CD14-positive monocyte (primary cell): ENCODE results near the gene CDK6. TPM values are rescaled to one million over a fixed set of nuclear protein-coding genes. Genes with fewer than 3 reads are reported as not detected.

Source experiments
- DNase-seq, 3 donors: peaks; one replicate each; pipeline ENCODE4 v3.0.0-alpha.2; 2011 to 2022
- H2AFZ ChIP-seq: 2 replicates; pipeline ENCODE4 v1.6.0; 2012; ENCODE audit warnings: mild to moderate bottlenecking, low read depth, low read length, inconsistent platforms; ENCODE audit not compliant: insufficient read depth, poor library complexity, severe bottlenecking
- H3K27ac ChIP-seq, 2 donors: 1 replicate in 1 of 2; 2 replicates in 1 of 2; pipeline ENCODE4 v1.5.1; 2012 to 2013; ENCODE audit warnings: low read length in 2 of 2, control low read depth in 1 of 2, inconsistent platforms in 1 of 2, low read depth in 1 of 2, mild to moderate bottlenecking in 1 of 2
- H3K27me3 ChIP-seq, 2 donors: one replicate each; pipeline versions ENCODE4 v1.6.0 to v1.6.1; 2011 to 2013; ENCODE audit warnings: low read length in 2 of 2; ENCODE audit not compliant: control insufficient read depth in 2 of 2, insufficient read depth in 2 of 2
- H3K36me3 ChIP-seq, 2 donors: replicated peaks in 1 of 2; 1 replicate in 1 of 2; 2 replicates in 1 of 2; pipeline versions ENCODE4 v1.5.1 to v1.6.1; 2012 to 2013; ENCODE audit warnings: low read length in 2 of 2, control low read depth in 1 of 2, inconsistent platforms in 1 of 2, mild to moderate bottlenecking in 1 of 2; ENCODE audit not compliant: insufficient read depth in 2 of 2, control insufficient read depth in 1 of 2
- H3K4me1 ChIP-seq, 2 donors: 1 replicate in 1 of 2; 2 replicates in 1 of 2; pipeline versions ENCODE4 v1.5.1 to v1.6.1; 2012 to 2013; ENCODE audit warnings: low read length in 2 of 2, control low read depth in 1 of 2, inconsistent platforms in 1 of 2, mild to moderate bottlenecking in 1 of 2, moderate library complexity in 1 of 2; ENCODE audit not compliant: insufficient read depth in 2 of 2, control insufficient read depth in 1 of 2
- H3K4me2 ChIP-seq: replicated peaks from 2 replicates; pipeline ENCODE3; 2012; ENCODE audit warnings: low read length, moderate library complexity, mild to moderate bottlenecking; ENCODE audit not compliant: poor library complexity, severe bottlenecking; ENCODE audit errors: extremely low read depth
- H3K4me3 ChIP-seq, 3 experiments: fragments of 200-600 bp in 1 of 3; sonication (generic) in 1 of 3; replicated peaks in 1 of 3; 1 replicate in 2 of 3; 2 replicates in 1 of 3; pipeline ENCODE4 v1.5.1; 2011 to 2013; ENCODE audit warnings: low read length in 3 of 3, mild to moderate bottlenecking in 3 of 3, control low read depth in 2 of 3, low read depth in 2 of 3, inconsistent platforms in 1 of 3, moderate library complexity in 1 of 3
- H3K79me2 ChIP-seq: 2 replicates; pipeline ENCODE4 v1.6.0; 2012; ENCODE audit warnings: mild to moderate bottlenecking, control low read depth, inconsistent platforms, low read length, moderate library complexity; ENCODE audit not compliant: insufficient read depth
- H3K9ac ChIP-seq: 2 replicates; pipeline ENCODE4 v1.6.0; 2017; ENCODE audit warnings: low read length, mild to moderate bottlenecking; ENCODE audit not compliant: insufficient read depth, poor library complexity, severe bottlenecking
- H3K9me3 ChIP-seq, 2 donors: replicated peaks in 1 of 2; 1 replicate in 1 of 2; 2 replicates in 1 of 2; pipeline versions ENCODE4 v1.5.1 to v1.6.1; 2012 to 2013; ENCODE audit warnings: low read length in 2 of 2, control low read depth in 1 of 2; ENCODE audit not compliant: control insufficient read depth in 1 of 2, insufficient read depth in 1 of 2
- H4K20me1 ChIP-seq: 2 replicates; pipeline ENCODE4 v1.6.0; 2012; ENCODE audit warnings: mild to moderate bottlenecking, low read length, control low read depth, moderate library complexity; ENCODE audit not compliant: insufficient read depth
- H3K27ac Mint-ChIP-seq, 7 donors: one replicate each; pipeline ENCODE4 v1.8.0; 2020; ENCODE audit warnings: mild to moderate bottlenecking in 7 of 7, mixed read lengths in 7 of 7, moderate library complexity in 6 of 7, inconsistent platforms in 2 of 7
- H3K27me3 Mint-ChIP-seq, 3 donors: one replicate each; pipeline ENCODE4 v1.8.0; 2021 to 2022; ENCODE audit warnings: low read depth in 3 of 3, mild to moderate bottlenecking in 3 of 3, mixed read lengths in 3 of 3, moderate library complexity in 3 of 3, inconsistent platforms in 1 of 3
- H3K36me3 Mint-ChIP-seq, 2 donors: one replicate each; pipeline ENCODE4 v1.8.0; 2020; ENCODE audit warnings: mixed read lengths in 2 of 2, inconsistent platforms in 1 of 2, mild to moderate bottlenecking in 1 of 2
- H3K4me1 Mint-ChIP-seq: one replicate; pipeline ENCODE4 v1.8.0; 2020; ENCODE audit warnings: mild to moderate bottlenecking, mixed read lengths
- H3K4me3 Mint-ChIP-seq, 2 donors: one replicate each; pipeline ENCODE4 v1.8.0; 2020; ENCODE audit warnings: mild to moderate bottlenecking in 2 of 2, mixed read lengths in 2 of 2, moderate library complexity in 1 of 2
- H3K9me3 Mint-ChIP-seq, 7 donors: one replicate each; pipeline ENCODE4 v1.8.0; 2020 to 2022; ENCODE audit warnings: mixed read lengths in 7 of 7, mild to moderate bottlenecking in 6 of 7, moderate library complexity in 6 of 7, inconsistent platforms in 2 of 7
- CTCF ChIP-seq: fragments of 200-600 bp; IDR thresholded peaks from one replicate; pipeline ENCODE4 v1.8.0; 2022; ENCODE audit warnings: antibody characterized with exemption, mild to moderate bottlenecking
- WGBS: methylation state at CpG from one replicate; pipeline ENCODE4 v1.1.5; 2013; ENCODE audit warnings: missing lambda C conversion rate; ENCODE audit not compliant: insufficient coverage; 5-methylcytosine and 5-hydroxymethylcytosine counted together
- intact Hi-C, 2 donors: fragments of 100-400 bp; cut with micrococcal nuclease; formaldehyde crosslinking; loops; one replicate each; pipeline versions ENCODE4 v1.15.0 to v1.15.1; 2023
- polyA plus RNA-seq, 3 donors: library from polyadenylated mRNA; depleted of rRNA in 1 of 3; unstranded in 2 of 3; stranded (reverse) in 1 of 3; fragments of 300-500 nt in 2 of 3; fragments of >200 nt in 1 of 3; fragmentation: Illumina TruSeq in 2 of 3; gene quantifications; 1 replicate in 2 of 3; 2 replicates in 1 of 3; pipeline ENCODE4 v1.2.3, GENCODE V29; 2012 to 2021

Gene CDK6
- polyA plus RNA-seq, 3 donors = 3.4 to 4.3 (median 3.8) TPM

GRCh38 chr7:92723943-92724342 is 112.4 kb downstream of the CDK6 start:
- peaks cover 23% of the 10 kb centered on the region for H3K4me1 Mint-ChIP-seq
- peak overlapping the region in 1 of 2 donors; percentile 65 for H3K27ac ChIP-seq

DNA sequence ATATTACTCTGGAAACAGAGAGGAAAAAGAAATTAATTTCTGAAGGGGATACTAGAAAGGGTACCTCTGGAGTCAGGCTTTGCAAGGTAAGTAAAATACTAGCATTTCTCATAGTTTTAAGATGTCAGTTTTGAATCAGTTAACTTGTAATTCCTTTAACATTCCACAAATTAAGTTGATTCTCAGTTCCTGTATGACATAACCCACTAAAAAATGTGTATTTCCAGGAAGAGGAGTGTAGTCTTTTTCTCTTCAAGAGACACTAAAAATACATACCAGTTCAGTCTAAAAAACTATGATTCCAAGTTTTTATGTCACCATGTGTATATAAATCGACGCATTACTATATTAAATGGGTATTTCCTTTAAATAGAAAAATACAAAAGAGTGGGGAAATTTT is 113.2 kb downstream of the CDK6 start:
- DNase-seq = no peak
- Histone ChIP-seq H2AFZ (no peak overlapping the region), H3K36me3 (no peaks in the 10 kb centered on the region), H3K4me2 (no peak overlapping the region), H3K4me1 (peaks cover 21 to 31% of the 10 kb centered on the region in 2 donors), H3K9ac (no peak overlapping the region), H4K20me1 (no peaks in the 10 kb centered on the region), H3K4me3 (no peak overlapping the region), H3K79me2 (peaks cover 14% of the 10 kb centered on the region), H3K27me3 (no peaks in the 10 kb centered on the region), H3K27ac (no peak overlapping the region), H3K9me3 (no peaks in the 10 kb centered on the region)
- no peak overlapping the region for H3K27ac Mint-ChIP-seq
- no peak overlapping the region for H3K4me3 Mint-ChIP-seq
- WGBS = no CpG with 5 or more reads among the region's 2 CpGs
- intact Hi-C loops = no loop called here
- H3K36me3 Mint-ChIP-seq = peaks cover 3 to 7% of the 10 kb centered on the region in 2 donors
- H3K4me1 Mint-ChIP-seq = peaks cover 31% of the 10 kb centered on the region
- peaks cover 0 to 2% (median 2%) of the 10 kb centered on the region in 3 donors for H3K27me3 Mint-ChIP-seq
- no peaks in the 10 kb centered on the region for H3K9me3 Mint-ChIP-seq
- TF ChIP-seq CTCF = no peak

More at GRCh38 chr7:92723943-92724342, 112.4 kb downstream of the CDK6 start:
- H4K20me1 ChIP-seq = no peaks in the 10 kb centered on the region
- 29% methylated on average over 1 of the region's 5 CpGs for WGBS
- Mint-ChIP-seq H3K9me3 (no peaks in the 10 kb centered on the region), H3K4me3 (peak overlapping the region in 1 of 2 donors; percentile 26), H3K27ac (peak overlapping the region; percentile 65 to 89 (median 77)), H3K27me3 (peaks cover 0 to 2% (median 2%) of the 10 kb centered on the region in 3 donors), H3K36me3 (peaks cover 3 to 7% of the 10 kb centered on the region in 2 donors)
- no peaks in the 10 kb centered on the region for H3K9me3 ChIP-seq
- TF ChIP-seq CTCF = no peak
- H3K27me3 ChIP-seq = no peaks in the 10 kb centered on the region
- peaks cover 13 to 23% of the 10 kb centered on the region in 2 donors for H3K4me1 ChIP-seq
- H3K4me3 ChIP-seq = peak overlapping the region in 1 of 3 experiments; percentile 12
- peak overlapping the region; percentile 11 for H3K4me2 ChIP-seq
- intact Hi-C loops = no loop called here
- H3K79me2 ChIP-seq = peaks cover 17% of the 10 kb centered on the region
- peak overlapping the region; percentile 4 for H2AFZ ChIP-seq
- no peak overlapping the region for H3K9ac ChIP-seq
- DNase-seq = peak; percentile 33 to 84 (median 40)
- no peaks in the 10 kb centered on the region for H3K36me3 ChIP-seq
